ENCODE data around the gene NR1H4.
A peak's percentile ranks its signal among the peaks of the same experiment; 100 is the strongest.

NR1H4 gene

DNA sequence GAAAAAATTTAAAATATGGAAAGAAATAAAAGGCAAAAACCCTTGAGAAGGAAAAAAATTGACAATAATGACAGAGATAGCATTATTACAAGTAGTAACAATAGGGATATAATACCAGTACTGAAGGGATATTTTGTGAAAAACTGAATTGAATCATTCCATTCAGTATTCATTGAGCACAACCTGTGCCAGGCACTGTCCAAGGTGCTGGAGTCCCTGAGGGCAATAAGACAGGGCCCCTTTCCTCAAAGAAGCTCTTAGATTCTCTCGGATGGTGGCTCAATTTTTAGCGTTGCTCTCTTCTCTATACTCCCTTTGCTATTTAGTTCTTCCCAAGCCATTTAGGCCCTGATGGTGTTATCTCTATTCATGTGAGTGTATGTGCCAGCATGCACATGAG, 65.5 kb downstream of the NR1H4 start:
- no peaks in the 10 kb centered on the region for H3K9me3 ChIP-seq
- intact Hi-C loops (cut with DNase I; ENCODE audit: low total_unique reads): no loop called here

DNA sequence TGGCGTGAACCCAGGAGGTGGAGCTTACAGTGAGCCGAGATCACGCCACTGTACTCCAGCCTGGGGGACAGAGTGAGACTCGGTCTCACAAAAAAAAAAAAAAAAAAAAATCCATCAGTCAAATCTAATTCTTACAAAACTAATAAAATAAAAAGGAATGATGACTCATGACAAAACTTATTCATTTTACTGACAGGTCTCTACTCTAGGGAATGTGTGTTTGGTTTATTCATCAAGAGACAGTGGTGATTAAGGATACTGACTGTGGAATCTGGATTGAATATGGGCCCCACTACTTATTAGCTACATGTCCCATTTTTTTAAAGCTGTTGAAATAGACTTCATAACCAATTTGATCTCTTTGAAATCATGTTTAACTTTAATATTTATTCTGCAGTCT, 70.5 kb downstream of the NR1H4 start:
- intact Hi-C loops (cut with DNase I; ENCODE audit: low total_unique reads): no loop called here
- TF ChIP-seq CTCF (IDR thresholded peaks at IDR 0.05): no peak
- no peaks in the 10 kb centered on the region for H3K27me3 ChIP-seq
- H3K4me3 ChIP-seq: no peak overlapping the region
- H3K9me3 ChIP-seq: no peaks in the 10 kb centered on the region
- no peaks in the 10 kb centered on the region for H3K36me3 ChIP-seq
- H3K27ac ChIP-seq: no peak overlapping the region
- no peaks in the 10 kb centered on the region for H3K4me1 ChIP-seq
- no peak for DNase-seq

More for the DNA sequence above, 65.5 kb downstream of the NR1H4 start:
- no peak overlapping the region for H3K27ac ChIP-seq
- no peak for DNase-seq
- H3K4me1 ChIP-seq: no peaks in the 10 kb centered on the region
- no peaks in the 10 kb centered on the region for H3K27me3 ChIP-seq
- H3K36me3 ChIP-seq: no peaks in the 10 kb centered on the region
- TF ChIP-seq CTCF (IDR thresholded peaks at IDR 0.05): no peak
- no peak overlapping the region for H3K4me3 ChIP-seq

GRCh38 chr12:100545092-100545491, 71.4 kb downstream of the NR1H4 start:
- H3K4me1 ChIP-seq: no peaks in the 10 kb centered on the region
- intact Hi-C loops (cut with DNase I; ENCODE audit: low total_unique reads): no loop called here
- no peak overlapping the region for H3K4me3 ChIP-seq
- DNase-seq: no peak
- no peaks in the 10 kb centered on the region for H3K27me3 ChIP-seq
- no peak overlapping the region for H3K27ac ChIP-seq
- H3K36me3 ChIP-seq: no peaks in the 10 kb centered on the region
- H3K9me3 ChIP-seq: no peaks in the 10 kb centered on the region
- TF ChIP-seq CTCF (IDR thresholded peaks at IDR 0.05): no peak

DNA sequence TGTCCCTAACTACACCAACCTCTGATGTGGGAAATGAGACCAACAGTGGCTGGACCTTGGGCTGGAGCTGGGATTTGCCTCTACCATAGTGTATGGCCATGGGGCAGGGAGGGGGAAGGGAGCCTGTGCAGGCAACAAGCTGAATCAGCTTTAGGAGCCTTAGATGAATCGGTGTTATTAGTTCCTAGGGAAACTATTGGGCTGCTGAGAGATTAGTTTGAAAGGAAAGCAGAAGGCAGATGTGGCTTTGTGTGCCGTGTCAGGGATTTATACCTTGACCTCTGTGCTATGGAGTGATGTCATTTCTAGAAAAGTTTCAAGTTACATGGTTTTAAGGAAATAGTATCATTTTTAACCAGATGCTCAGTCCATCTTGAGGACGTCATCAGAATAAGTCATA, 80.3 kb downstream of the NR1H4 start:
- Histone ChIP-seq H3K9me3 (no peaks in the 10 kb centered on the region), H3K27ac (no peak overlapping the region), H3K4me1 (peaks cover 0 to 3% (median 0%) of the 10 kb centered on the region in 4 donors), H3K36me3 (no peaks in the 10 kb centered on the region), H3K27me3 (no peaks in the 10 kb centered on the region), H3K4me3 (no peak overlapping the region)
- intact Hi-C loops (cut with DNase I; ENCODE audit: low total_unique reads): loop anchor here (10.0 kb wide), 1 partner anchor 319 kb away; no protein-coding TSS in a partner anchor
- TF ChIP-seq CTCF (IDR thresholded peaks at IDR 0.05): no peak
- no peak for DNase-seq

- DNase-seq: no peak
- intact Hi-C loops (cut with DNase I; ENCODE audit: low total_unique reads): loop anchor here (10.0 kb wide), 1 partner anchor 320 kb away; no protein-coding TSS in a partner anchor
- Histone ChIP-seq H3K4me1 (peaks cover 0 to 3% (median 0%) of the 10 kb centered on the region in 4 donors), H3K27ac (no peak overlapping the region), H3K27me3 (peaks cover 0 to 2% of the 10 kb centered on the region in 2 donors), H3K4me3 (no peak overlapping the region), H3K36me3 (no peaks in the 10 kb centered on the region), H3K9me3 (no peaks in the 10 kb centered on the region)
- peak; percentile 59 to 74 for TF ChIP-seq CTCF (IDR thresholded peaks at IDR 0.05)
Measured at GRCh38 chr12:100554608-100555077, 81.0 kb downstream of the NR1H4 start.

DNA sequence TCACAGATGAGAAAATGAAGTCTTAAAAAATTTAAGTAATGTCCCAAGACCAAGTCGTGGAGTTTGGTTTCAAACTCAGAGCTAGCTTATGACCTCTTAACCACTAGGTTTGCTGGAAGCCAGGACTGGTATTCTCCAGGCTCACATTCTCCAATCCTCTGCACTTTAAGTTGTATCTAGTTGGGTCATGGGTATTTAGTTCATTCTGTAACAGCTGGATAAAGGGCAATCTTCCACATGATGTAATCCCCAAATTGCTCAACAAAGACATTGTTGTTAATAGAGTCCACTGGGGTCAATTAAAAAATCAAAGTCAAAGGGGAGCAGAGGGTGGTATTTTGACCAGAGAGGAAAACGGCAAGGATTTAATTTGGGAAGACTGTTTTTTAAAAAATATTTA, 82.1 kb downstream of the NR1H4 start:
- Histone ChIP-seq H3K27ac (no peak overlapping the region), H3K36me3 (no peaks in the 10 kb centered on the region), H3K4me1 (peaks cover 0 to 3% (median 0%) of the 10 kb centered on the region in 4 donors), H3K27me3 (peaks cover 0 to 2% of the 10 kb centered on the region in 2 donors), H3K9me3 (no peaks in the 10 kb centered on the region), H3K4me3 (no peak overlapping the region)
- intact Hi-C loops (cut with DNase I; ENCODE audit: low total_unique reads): loop anchor here (10.0 kb wide), 1 partner anchor 321 kb away; no protein-coding TSS in a partner anchor
- no peak for TF ChIP-seq CTCF (IDR thresholded peaks at IDR 0.05)
- DNase-seq: no peak
